GM12872 (cell line): ENCODE measurements around the gene MTG2.

Experiments
- CTCF ChIP-seq: IDR thresholded peaks from 3 replicates; pipeline ENCODE4 v1.5.1; 2011; ENCODE audit warnings: low read depth, mild to moderate bottlenecking, low read length, moderate library complexity; ENCODE audit not compliant: insufficient read depth

The MTG2 gene

GRCh38 chr20:62156254-62156556, 26.6 kb upstream of the MTG2 start:
- no peak for TF ChIP-seq CTCF

GRCh38 chr20:62156592-62157386, 26.0 kb upstream of the MTG2 start:
- peak; percentile 68 for TF ChIP-seq CTCF

- TF ChIP-seq CTCF = no peak
These were observed 25.3 kb upstream of the MTG2 start for GRCh38 chr20:62157387-62158087.

GRCh38 chr20:62158088-62158400, 24.8 kb upstream of the MTG2 start:
- TF ChIP-seq CTCF = no peak

GRCh38 chr20:62158541-62158940, 24.3 kb upstream of the MTG2 start:
- no peak for TF ChIP-seq CTCF

GRCh38 chr20:62159052-62159451, 23.8 kb upstream of the MTG2 start:
- TF ChIP-seq CTCF = no peak

GRCh38 chr20:62159839-62160238, 23.0 kb upstream of the MTG2 start:
- TF ChIP-seq CTCF = no peak
